HG03457 (cell line): Measurements from ENCODE around the gene CD300LF.

Experiments
- ATAC-seq: cut with Tn5 transposase; IDR thresholded peaks from one replicate; pipeline ENCODE4 v1.9.1; 2021; ENCODE audit warnings: moderate number of reproducible peaks; ENCODE audit not compliant: unreplicated experiment

CD300LF gene

GRCh38 chr17:74712756-74713155, at the start of gene CD300LF:
TSS of gene CD300LF (minus strand) at chr17:74712923. CDS start at chr17:74712866, 57 bp downstream.
- no peak for ATAC-seq

DNA sequence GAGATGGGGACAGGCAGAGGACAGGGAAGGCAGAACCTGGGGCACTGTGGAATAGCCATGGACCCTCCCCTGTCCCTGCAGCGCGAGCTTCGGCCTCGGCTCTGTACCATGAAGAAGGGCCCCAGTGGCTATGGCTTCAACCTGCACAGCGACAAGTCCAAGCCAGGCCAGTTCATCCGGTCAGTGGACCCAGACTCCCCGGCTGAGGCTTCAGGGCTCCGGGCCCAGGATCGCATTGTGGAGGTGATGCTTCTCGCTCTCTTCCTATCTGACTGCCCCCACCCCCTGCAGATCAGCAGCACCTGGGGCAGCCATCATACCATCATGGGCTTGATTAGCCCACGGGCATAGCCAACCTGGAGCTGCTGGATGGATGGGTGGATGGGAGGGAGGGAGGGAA, 49.2 kb upstream of the CD300LF start:
- no peak for ATAC-seq

DNA sequence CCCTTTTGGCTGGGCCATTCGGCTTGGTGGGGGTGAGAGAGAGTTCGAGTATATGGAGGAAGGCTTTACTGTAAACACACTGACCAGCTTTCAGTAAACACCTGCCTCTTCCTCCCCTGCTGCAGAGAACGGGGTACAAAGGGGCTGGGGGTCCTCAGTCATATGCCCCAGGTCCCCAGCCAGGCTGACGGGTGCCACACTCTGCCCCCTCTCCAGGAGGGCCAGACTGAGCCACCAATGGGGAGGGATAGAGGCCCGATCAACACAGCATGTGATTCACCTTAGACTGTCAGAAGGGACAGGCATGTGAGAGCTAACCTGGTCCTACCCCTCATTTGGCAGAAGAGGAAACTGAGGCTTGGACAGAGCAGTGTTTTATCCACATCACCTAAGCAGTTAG, 48.7 kb upstream of the CD300LF start:
- no peak for ATAC-seq

DNA sequence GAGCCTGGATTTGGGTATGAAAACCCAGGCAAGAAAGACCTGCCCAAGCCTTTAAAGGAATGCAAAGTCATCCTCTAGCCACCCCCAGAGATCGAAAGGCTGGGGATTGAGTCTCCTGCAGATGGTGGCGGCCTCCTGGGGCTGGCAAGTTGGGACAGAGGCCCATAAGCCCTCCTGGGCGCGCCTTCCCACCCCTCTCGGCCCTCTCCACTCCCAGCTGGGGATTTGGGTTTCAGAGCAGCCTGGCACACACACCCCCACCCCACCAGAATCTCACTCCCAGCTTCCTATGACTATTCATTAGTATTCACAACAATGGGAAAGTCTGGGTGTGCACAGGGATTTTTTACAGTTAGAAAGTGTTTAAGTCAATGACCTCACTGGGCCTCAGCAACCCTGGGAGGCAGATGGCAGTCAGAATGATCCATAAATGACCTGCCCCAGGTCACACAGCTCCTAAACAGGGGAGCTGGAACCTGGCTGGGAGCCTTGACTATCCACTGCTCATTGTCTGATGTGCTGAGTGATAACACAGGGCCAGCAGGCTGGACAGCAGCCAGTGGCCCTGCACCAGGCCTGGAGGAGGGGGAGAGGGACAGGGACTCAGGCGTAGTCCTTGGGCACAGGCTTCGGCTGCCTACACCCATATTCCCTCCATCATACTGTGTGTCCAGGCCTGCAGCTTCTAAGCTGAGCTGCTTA, 47.8 kb upstream of the CD300LF start:
- no peak for ATAC-seq

DNA sequence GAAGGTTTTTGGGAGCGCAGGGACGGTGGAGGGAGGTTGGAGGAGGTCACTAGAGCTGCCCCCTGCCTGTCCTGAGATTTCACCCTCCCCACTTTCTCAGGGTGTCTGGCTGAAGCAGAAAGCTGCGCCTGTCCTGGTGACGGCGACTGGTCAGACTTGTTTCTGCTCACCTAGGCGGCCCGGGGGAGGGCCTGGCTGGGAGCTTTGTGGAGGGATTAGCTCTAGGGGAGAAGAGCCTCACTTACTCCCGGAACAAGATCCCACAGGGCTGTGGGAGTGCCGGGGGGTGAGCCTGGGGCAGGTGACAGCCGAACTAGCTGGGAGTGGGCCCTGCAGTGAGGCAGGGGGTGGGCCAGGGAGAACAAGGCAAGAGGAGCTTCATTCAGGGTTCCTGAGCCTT, 47.2 kb upstream of the CD300LF start:
- no peak for ATAC-seq

GRCh38 chr17:74759243-74759801, 46.6 kb upstream of the CD300LF start:
- peak; percentile 49 for ATAC-seq

DNA sequence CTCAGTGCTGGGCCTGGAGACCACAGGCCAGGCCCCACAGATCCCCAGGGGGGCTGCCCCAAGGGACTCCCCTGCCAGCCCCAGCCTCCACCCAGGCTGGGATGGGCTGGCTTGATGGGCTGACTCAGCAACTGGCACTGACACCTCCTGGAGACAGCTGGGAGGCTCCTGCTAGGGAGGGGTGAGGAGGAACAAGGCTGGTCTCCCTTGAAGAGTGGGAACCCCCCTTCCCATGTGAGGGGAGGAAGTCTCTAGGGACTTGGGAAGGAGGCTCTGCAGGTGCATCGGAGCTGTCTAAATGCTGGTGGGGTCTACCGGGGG, 46.1 kb upstream of the CD300LF start:
- ATAC-seq, result no peak

GRCh38 chr17:74757931-74758847, 45.5 kb upstream of the CD300LF start:
- ATAC-seq, result no peak

DNA sequence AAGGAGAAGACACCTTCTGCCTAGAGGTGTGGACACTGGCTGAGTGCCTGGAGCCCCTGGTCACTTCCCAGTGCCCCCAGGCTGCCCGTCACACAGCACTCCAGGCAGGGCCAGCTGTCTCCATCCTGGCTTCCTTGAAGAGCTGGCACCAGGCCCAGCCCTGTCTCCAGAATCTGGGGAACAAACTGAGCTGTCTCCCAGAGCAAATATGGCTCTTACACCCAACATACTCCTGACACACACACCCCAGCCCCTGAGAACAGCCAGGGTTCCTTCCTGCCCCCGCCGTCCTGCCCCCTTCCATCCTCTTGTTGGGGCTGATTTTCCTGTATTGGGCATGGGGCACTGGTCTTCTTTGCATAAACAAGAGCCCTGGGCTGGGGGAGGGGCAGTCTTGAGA, 44.8 kb upstream of the CD300LF start:
- no peak for ATAC-seq

- no peak for ATAC-seq
Observed at GRCh38 chr17:74756891-74757290, 44.2 kb upstream of the CD300LF start.

GRCh38 chr17:74755533-74755932, 42.8 kb upstream of the CD300LF start:
- ATAC-seq, result no peak

GRCh38 chr17:74754832-74755231, 42.1 kb upstream of the CD300LF start:
- ATAC-seq, result no peak

DNA sequence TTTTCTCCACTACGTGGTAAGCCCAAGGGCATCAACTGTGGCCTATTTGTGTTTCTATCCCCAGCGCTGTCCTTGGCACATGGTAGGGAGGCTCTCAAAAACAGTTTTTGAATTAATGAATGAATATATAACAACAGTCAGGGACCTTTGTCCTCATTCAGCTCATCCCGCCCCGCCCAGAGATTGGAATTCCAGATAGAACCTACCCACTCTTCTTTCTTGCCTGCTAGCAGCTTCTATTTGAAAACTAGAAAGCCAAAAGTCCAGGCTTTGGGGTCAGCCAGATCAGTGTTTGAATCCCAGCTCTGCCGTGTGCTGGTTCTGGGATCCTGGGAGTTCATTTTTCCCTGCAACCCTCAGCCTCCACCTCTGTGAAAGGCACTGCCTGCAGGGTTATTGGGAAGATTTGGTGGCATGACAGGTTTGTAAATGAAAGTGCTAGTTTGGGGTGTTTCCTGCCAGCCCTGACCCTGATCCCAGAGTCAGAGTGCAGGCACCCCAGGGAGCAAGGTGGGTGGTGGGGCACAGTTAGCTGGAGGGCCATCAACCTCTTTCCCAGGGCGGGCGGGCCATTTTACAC, 40.2 kb upstream of the CD300LF start:
- no peak for ATAC-seq

DNA sequence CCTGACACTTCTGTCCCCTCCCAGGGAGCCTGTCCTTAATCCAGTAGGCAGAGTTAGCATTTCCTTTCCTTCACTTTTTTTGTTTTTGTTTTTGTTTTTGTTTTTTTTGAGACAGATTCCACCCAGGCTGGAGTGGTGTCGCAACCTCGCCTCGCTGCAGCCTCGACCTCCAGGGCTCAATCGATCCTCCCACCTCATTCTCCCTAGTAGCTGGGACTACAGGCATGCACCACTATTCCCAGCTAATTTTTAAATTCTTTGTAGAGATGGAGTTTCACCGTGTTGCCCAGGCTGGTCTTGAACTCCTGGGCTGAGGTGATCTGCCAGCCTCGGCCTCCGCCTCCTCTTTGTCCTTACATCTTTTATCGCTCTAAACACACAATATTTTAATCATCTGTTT, 39.7 kb upstream of the CD300LF start:
- ATAC-seq, result no peak

DNA sequence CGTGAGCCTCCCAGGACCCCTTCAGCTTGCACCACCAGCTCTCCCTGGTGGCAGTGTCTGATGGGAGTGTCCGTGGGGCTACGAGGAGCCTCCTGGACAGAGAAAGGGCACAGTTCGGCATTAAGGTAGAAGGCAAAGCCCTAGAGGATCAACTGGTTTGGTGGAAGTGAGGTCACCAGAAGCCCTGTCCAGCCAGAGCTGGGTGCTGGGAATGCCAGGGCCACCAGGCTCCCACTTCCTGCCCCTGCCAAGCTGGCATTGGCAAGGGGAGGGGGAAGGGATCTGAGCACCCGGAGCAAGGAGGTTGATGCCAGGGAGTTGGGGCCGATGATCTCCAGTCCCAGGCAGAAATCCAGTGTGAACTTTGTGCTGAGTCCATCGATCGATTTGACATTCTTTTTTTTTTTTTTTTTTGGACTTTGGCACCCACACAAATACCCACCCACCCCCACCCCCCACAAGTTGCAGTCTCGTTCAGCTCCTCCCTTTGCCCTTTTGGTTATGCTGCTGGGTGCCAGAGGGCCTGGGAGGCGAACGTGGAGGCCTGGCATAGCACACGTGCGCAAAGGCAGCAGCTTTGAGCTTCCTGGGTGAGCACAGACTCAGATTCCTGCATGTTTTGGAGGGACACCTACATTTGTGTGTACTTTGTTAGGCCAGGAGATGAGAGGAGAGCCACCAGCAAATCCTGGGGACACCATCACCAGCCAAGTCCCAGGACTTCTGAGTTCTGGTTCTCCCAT, 37.8 kb upstream of the CD300LF start:
- no peak for ATAC-seq

DNA sequence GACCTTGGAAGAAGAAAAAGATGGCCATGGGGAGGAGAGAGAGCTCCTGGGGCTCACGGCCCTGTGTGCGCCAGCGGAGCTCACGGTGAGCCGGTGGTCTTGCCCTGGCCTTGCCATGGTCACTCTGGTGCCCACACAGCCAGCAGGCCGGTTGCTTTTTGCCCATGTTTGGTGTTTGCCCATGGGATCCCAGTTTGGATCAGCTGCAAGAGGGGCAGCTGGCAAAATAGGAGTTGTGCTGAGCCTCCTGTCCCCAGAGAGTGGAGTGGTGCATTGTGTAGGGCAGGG, 37.3 kb upstream of the CD300LF start:
- no peak for ATAC-seq

DNA sequence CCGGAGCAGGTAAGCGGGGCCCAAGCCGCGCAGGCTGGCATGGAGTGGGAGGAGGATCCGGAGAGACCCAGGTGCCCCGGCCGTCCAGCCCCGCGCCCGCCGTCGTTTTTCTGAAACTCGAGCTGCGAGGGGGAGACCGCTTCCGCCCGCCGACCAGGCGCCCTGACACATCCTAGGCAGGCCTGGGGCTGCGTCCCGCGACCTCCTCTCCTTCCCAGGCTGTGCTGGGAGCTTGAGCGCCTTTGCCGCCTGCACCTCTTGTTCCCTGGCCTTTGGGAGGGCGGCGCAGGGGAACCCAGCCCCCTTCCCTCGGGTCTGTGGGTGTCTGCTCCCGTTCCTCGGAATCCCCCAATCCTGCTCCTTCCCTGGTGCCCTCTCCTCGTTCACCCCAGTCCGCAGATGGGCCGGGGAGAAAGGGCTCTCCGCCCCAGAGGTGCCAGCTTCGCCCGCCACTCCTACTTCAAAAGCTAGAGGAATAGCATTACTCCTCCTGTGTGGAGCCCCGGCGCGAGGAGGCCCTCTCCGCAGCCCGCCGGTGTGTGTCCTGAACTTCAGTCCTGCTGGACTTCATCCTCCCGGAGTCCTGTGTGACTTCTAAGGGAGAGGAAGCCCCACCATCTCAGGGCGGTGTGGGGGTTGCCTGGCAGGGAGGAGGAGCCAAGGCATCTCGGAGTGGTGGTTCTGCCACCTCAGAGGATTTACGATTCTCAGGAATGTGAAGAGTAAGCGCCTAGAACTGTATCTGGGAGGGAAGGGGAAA, 36.7 kb upstream of the CD300LF start:
- no peak for ATAC-seq

DNA sequence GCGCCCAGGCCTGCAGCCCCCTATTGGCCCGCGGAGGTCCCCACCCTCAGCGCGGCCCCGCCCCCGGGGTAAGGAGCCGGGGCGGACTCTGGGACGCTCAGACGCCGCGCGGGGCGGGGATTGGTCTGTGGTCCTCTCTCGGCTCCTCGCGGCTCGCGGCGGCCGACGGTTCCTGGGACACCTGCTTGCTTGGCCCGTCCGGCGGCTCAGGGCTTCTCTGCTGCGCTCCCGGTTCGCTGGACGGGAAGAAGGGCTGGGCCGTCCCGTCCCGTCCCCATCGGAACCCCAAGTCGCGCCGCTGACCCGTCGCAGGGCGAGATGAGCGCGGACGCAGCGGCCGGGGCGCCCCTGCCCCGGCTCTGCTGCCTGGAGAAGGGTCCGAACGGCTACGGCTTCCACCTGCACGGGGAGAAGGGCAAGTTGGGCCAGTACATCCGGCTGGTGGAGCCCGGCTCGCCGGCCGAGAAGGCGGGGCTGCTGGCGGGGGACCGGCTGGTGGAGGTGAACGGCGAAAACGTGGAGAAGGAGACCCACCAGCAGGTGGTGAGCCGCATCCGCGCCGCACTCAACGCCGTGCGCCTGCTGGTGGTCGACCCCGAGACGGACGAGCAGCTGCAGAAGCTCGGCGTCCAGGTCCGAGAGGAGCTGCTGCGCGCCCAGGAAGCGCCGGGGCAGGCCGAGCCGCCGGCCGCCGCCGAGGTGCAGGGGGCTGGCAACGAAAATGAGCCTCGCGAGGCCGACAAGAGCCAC, 36.0 kb upstream of the CD300LF start, which contains the start of gene NHERF1:
Gene NHERF1, plus strand, starts transcription at position 100 of the 750 bp plus-strand sequence. Its CDS starts 219 bp downstream, at position 319.
- ATAC-seq, result peak; percentile 87

DNA sequence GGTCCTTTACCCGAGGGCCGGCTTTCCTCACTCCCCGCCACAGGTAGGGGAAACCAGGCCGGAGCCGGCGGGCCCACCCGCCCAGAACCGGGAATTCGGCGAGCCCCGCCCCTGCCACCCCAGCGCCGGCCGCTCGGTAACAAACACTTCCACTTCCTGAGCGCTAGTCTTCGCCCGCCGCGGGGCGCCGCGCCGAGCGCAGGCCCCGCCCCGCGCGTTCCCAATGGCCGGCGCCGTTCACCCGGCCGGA, 35.5 kb upstream of the CD300LF start:
- ATAC-seq, result no peak

GRCh38 chr17:74746922-74747321, 34.2 kb upstream of the CD300LF start:
- no peak for ATAC-seq
